ENCODE measurements around the gene LDB1. TPM values are rescaled to one million over a fixed set of nuclear protein-coding genes. Genes with fewer than 3 reads are reported as not detected.

LDB1 gene
- total and polyA plus RNA-seq, 10 of the 15 experiments (the other 5 are each of a cell fraction or from before 2014, with no cell fraction given), result 1.7 to 71.5 (median 36.9) TPM

DNA sequence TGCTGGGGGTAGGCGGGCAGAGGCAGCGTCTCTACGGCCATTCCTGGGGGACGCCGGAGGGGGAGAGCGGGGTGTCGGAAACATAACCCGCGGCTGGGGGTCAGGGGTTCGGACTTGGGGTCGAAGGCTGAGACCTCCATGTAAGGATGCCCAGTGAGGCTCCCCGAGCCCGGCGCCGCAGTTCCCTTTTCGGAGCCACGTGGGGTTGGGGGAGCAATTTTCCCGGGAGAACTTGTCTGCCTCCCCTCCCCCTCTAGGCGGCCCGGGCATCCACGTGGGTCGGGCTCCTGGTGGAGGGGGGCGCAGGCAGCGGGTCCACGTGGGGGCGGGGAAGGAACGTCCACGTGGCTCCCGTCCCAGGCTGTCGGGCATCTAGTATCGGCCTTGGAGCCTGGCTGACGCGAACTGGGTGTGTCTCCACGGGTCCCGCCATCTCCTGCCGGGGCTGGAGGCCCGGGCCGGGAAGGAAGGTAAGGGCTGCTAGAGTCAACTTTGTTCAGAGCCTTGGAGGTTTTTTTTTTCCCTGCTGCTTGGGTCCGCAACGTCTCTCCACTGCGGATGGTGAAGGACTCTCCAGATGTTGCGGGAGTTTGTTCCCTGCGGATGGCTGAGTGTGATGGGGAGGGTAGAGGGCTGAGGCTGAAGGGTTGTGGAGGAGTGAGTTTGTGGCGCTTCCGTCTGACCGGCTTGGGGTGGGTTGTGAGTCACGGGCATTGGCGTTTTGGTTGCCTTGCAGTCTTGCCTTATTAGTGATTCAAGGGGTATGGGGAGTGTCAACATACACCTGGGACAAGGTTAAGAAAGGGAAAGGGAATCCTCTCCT is 13.4 kb upstream of the LDB1 start:
- FAIRE-seq (peak; percentile 18), DNase-seq (ENCODE audit: low read depth, low spot score) (no peak), ATAC-seq (peak; percentile 56)
- BruUV-seq (replicated peaks), result no TSS peak
- Histone ChIP-seq H3K27me3 (replicated peaks in 1 of 2; ENCODE audit: control insufficient read depth in 2 of 2, insufficient read depth in 2 of 2, low read length in 1 of 2) (no peaks in the 10 kb centered on the region), H3K4me2 (ENCODE audit: control insufficient read depth, insufficient read depth) (peak overlapping the region; percentile 68), H3K4me1 (ENCODE audit: control insufficient read depth, insufficient read depth, low read length) (peaks cover 10% of the 10 kb centered on the region), H3K4me3 (peak overlapping the region; percentile 93), H3K27ac (ENCODE audit: control insufficient read depth, insufficient read depth) (peak overlapping the region; percentile 75), H4K20me1 (ENCODE audit: control insufficient read depth, insufficient read depth) (no peaks in the 10 kb centered on the region; the same call in 1 of the 2 replicates), H2AFZ (ENCODE audit: control insufficient read depth, low read depth, low read length) (peak overlapping the region; percentile 100), H3K9me3 (replicated peaks; ENCODE audit: control insufficient read depth, insufficient read depth, low read length) (no peaks in the 10 kb centered on the region), H3K9ac (ENCODE audit: control insufficient read depth, insufficient read depth, low read length) (peak overlapping the region; percentile 82), H3K79me2 (ENCODE audit: control insufficient read depth, insufficient read depth, low read length) (peaks cover 59% of the 10 kb centered on the region), H3K36me3 (ENCODE audit: control insufficient read depth in 2 of 2, insufficient read depth in 2 of 2, low read length in 1 of 2) (peaks cover 7 to 9% of the 10 kb centered on the region in 2 experiments; a peak in 3 of 4 replicates)
- ChIA-PET CTCF (interaction anchor here (1.2 kb wide), 1 partner anchor 17 kb away, joined by 3 read pairs; no protein-coding TSS in a partner anchor), POLR2A (no interaction called here), RAD21 (ENCODE audit: unreplicated experiment) (interaction anchor here (2.3 kb wide), 1 partner anchor 18 kb away, joined by 12 read pairs; the partner anchor contains the start of gene NOLC1), SMC1A (ENCODE audit: uncharacterized antibody, unreplicated experiment) (interaction anchor here (1.2 kb wide), 1 partner anchor 23 kb away, joined by 3 read pairs; no protein-coding TSS in a partner anchor)
- intact Hi-C loops (cut with micrococcal nuclease; ENCODE audit: unreplicated experiment) (no loop called here), in situ Hi-C loops (cut with MboI) (no loop called here)
- WGBS (ENCODE audit: insufficient coverage, insufficient replicate concordance, low lambda C conversion rate, missing lambda C conversion rate), result 2% methylated on average over 29 of the region's 48 CpGs
- TF ChIP-seq, protein P1, sequence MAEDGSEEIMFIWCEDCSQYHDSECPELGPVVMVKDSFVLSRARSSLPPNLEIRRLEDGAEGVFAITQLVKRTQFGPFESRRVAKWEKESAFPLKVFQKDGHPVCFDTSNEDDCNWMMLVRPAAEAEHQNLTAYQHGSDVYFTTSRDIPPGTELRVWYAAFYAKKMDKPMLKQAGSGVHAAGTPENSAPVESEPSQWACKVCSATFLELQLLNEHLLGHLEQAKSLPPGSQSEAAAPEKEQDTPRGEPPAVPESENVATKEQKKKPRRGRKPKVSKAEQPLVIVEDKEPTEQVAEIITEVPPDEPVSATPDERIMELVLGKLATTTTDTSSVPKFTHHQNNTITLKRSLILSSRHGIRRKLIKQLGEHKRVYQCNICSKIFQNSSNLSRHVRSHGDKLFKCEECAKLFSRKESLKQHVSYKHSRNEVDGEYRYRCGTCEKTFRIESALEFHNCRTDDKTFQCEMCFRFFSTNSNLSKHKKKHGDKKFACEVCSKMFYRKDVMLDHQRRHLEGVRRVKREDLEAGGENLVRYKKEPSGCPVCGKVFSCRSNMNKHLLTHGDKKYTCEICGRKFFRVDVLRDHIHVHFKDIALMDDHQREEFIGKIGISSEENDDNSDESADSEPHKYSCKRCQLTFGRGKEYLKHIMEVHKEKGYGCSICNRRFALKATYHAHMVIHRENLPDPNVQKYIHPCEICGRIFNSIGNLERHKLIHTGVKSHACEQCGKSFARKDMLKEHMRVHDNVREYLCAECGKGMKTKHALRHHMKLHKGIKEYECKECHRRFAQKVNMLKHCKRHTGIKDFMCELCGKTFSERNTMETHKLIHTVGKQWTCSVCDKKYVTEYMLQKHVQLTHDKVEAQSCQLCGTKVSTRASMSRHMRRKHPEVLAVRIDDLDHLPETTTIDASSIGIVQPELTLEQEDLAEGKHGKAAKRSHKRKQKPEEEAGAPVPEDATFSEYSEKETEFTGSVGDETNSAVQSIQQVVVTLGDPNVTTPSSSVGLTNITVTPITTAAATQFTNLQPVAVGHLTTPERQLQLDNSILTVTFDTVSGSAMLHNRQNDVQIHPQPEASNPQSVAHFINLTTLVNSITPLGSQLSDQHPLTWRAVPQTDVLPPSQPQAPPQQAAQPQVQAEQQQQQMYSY (CRISPR knock-in tag; IDR thresholded peaks at IDR 0.05), result no peak
- TF ChIP-seq, protein P2, sequence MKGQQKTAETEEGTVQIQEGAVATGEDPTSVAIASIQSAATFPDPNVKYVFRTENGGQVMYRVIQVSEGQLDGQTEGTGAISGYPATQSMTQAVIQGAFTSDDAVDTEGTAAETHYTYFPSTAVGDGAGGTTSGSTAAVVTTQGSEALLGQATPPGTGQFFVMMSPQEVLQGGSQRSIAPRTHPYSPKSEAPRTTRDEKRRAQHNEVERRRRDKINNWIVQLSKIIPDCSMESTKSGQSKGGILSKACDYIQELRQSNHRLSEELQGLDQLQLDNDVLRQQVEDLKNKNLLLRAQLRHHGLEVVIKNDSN (IDR thresholded peaks at IDR 0.05; ENCODE audit: borderline replicate concordance, extremely low read length, insufficient read depth, low read depth, low read length), result peak; percentile 67
- no peak for TF ChIP-seq RELA (IDR thresholded peaks at IDR 0.05; ENCODE audit: borderline replicate concordance, partially characterized antibody)
- no peak for TF ChIP-seq KAT2A (conservative IDR thresholded peaks at IDR 0.05; ENCODE audit: control insufficient read depth, low read depth, low read length)
- peak; percentile 69 for TF ChIP-seq NR2F1 (conservative IDR thresholded peaks at IDR 0.05)
- no peak for TF ChIP-seq RB1 (IDR thresholded peaks at IDR 0.05; ENCODE audit: borderline replicate concordance)
- no peak for TF ChIP-seq LARP7 (IDR thresholded peaks at IDR 0.05)
- 0 out of 2 replicates have a peak, but pooled peaks have one; percentile 20 for TF ChIP-seq EED (IDR thresholded peaks at IDR 0.05; ENCODE audit: low read depth)
- no peak for TF ChIP-seq CHD2 (IDR thresholded peaks at IDR 0.05; ENCODE audit: borderline replicate concordance, low read depth, low read length)
- TF ChIP-seq, protein P3, sequence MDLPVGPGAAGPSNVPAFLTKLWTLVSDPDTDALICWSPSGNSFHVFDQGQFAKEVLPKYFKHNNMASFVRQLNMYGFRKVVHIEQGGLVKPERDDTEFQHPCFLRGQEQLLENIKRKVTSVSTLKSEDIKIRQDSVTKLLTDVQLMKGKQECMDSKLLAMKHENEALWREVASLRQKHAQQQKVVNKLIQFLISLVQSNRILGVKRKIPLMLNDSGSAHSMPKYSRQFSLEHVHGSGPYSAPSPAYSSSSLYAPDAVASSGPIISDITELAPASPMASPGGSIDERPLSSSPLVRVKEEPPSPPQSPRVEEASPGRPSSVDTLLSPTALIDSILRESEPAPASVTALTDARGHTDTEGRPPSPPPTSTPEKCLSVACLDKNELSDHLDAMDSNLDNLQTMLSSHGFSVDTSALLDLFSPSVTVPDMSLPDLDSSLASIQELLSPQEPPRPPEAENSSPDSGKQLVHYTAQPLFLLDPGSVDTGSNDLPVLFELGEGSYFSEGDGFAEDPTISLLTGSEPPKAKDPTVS (IDR thresholded peaks at IDR 0.05; ENCODE audit: low read depth, low read length), result no peak
- no peak for TF ChIP-seq MEF2B (IDR thresholded peaks at IDR 0.05; ENCODE audit: partially characterized antibody, poor library complexity, severe bottlenecking)
- TF ChIP-seq SP1 (IDR thresholded peaks at IDR 0.05; ENCODE audit: low read depth, low read length), result no peak
- no peak for TF ChIP-seq ZNF217 (IDR thresholded peaks at IDR 0.05)
- TF ChIP-seq SUPT20H (IDR thresholded peaks at IDR 0.05; ENCODE audit: borderline replicate concordance, control insufficient read depth, low read depth, low read length), result no peak
- TF ChIP-seq CREM (IDR thresholded peaks at IDR 0.05; ENCODE audit: low read depth), result peak; percentile 25; the same call in 1 of the 2 replicates
- TF ChIP-seq SUZ12 (IDR thresholded peaks at IDR 0.05; ENCODE audit: unreplicated experiment), result no peak
- TF ChIP-seq, protein P4, sequence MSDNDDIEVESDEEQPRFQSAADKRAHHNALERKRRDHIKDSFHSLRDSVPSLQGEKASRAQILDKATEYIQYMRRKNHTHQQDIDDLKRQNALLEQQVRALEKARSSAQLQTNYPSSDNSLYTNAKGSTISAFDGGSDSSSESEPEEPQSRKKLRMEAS (IDR thresholded peaks at IDR 0.05; ENCODE audit: low read depth, low read length), result peak; percentile 43; the same call in 1 of the 2 replicates

Measured in GM12878 (cell line).